ENCODE data around the gene COX6A2.
"Not testable (repeated sequence)": the region's sequence is repeated elsewhere in the genome, so short reads cannot be mapped to it uniquely, and the experiment has no call there.

Gene COX6A2

DNA sequence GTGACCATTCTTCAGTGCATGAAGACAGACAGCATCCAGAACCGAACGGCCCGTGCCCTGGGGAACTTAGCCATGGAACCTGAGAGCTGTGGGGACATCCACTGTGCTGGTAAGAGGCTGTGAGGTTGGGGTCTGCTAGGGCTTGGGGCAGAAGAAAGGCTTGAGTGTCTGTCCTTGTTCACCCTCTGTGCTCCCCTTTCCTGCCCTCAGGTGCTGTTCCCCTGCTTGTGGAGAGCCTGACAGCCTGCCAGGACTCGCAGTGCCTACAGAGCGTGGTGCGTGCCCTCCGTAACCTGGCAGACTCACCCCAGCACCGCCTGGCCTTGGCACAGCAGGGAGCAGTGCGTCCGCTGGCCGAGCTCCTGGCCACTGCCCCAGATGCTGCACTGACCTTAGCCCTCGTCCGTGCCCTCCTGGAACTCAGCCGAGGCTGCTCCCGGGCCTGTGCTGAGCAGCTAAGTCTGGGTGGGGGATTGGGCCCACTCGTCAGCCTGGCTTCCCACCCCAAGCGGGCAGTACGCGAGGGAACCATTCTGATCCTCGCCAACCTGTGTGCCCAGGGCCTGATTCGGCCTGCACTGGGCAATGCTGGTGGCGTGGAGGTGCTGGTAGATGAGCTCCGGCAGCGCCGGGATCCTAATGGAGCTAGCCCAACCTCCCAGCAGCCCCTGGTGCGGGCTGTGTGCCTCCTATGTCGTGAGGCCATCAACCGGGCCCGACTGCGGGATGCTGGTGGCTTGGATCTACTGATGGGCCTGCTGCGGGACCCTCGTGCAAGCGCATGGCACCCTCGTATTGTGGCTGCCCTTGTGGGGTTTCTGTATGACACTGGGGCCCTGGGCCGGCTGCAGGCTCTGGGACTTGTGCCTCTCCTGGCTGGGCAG lies 34.0 kb upstream of the COX6A2 start:
- no peak for DNase-seq

DNA sequence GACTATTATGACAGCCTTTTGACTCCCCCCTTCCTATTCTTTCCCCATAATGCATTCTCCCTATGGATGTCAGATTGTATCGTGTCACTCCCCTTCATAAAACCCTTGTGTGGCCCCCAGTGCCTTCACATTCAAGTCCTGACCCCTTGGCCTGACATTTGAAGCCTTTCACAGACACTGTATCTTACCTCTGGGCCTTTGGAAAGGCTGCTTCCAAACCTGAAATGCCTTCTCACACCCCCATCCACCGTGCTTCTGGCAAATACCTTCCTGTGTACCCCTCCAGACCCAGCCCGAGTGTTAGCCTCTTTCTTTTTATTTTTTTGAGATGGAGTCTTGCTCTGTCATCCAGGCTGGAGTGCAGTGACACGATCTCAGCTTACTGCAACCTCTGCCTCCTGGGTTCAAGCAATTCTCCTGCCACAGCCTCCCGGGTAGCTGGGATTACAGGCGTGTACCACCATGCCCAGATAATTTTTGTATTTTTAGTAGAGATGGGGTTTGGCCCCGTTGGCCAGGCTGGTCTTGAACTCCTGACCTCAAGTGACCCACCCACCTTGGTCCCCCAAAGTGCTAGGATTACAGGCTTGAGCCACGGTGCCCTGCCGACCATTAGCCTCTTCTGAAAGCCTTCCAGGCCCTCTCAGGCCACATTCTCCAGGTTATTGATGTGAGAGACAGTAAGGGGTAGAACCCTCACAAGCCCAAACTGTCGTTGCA lies 33.2 kb upstream of the COX6A2 start:
- no peak for DNase-seq

DNA sequence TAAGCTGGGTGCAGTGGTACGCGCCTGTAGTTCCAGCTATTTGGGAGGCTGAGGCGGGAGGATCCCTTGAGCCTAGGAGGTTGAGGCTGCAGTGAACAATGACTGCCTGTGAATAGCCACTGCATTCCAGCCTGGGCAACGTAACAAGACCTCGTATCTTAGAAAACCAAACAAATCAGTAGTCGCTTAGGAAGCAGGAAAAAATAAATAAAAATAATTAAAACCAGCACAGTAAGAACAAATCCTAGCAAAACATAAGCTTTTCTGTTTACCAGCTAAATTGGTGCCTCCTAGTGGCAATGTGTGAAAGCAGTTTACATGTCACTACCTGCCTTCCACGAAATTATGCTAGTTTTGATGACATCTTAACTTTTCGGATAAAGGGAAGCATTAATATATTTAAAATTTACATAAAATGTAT lies 32.4 kb upstream of the COX6A2 start:
- peak; percentile 60 for DNase-seq

DNA sequence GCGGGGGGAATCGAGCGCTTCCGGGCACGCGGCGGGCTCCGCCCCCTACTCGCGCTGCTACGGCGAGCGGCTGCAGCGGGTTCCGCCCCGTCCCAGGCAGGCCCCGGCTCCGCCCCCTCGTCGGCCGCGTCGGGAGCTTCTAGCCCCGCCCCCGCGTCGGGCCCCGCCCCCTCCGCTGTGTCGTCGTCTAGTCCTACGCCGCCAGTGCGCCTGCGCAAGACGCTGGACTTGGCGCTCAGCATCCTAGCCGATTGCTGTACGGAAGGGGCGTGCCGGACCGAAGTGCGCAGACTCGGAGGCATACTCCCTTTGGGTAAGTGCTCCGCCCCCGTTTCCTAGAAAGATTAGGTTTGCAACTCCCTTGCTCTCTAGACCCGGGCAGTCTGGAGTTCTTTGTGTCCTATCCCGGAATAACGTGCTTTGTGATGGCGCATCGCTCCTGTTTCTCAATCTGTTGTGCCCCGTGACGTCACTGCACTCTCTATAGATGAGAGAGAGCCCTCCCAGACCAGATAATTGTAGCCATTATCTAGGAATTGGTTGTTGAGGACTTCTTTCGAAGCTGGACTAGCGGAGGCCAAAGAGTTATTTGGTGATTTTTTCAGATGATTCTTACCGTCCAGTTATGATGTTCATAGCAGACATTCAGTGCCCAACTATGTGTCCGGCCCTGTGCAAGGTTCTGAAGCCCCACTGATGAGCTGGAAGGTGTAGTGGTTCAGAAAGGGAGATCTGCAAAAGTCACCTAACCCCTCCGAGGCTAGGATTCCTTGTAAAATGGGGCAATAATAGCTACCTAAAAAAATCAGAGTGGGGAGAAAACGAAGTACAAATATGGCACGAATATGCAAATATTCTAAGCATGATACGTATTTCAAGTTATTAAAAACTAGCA lies 31.8 kb upstream of the COX6A2 start:
- peak; percentile 99 for DNase-seq

DNA sequence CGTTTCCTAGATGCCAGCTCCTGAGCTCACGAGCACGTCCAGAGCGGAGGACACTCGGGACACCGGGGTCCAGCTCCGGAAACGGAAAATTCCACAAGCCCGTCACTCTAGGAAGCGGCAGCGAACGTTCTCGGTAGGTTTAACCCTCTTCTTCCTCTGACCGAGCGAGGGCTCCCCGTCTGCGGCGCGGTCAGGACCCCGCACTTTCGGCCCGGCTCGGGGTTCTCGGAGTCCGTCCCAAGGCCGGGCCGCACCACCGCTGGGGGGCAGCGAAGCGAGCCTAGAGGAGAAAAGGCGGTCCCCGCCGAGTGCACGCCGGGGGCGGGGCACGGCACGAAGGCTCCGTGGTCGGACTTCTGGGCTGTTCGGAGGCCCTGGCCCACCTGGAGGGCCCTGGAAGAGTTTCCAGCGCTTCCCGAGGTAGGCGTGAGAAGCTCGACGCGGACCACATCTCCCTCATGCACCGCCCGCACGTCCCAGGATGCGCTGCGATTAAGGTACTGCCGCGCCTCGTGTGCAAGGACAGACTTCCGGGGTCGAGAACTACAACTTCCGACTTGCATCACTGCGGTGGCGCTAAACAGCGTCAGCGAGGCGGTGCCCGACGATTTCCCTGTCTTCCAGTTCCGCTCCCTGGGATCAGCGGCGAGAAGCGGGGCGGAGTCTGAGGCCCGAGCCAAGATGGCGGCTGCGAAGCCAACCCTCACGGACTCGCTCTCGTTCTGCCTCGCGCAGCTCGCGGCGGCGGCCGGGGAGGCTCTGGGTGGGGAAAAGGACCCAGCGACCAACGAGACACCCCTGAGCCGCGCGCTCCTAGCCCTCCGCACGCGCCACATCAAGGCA lies 30.9 kb upstream of the COX6A2 start, which contains the start of gene ARMC5:
ARMC5 (plus strand) TSS at position 658 of the 843 bp plus-strand sequence; CDS start at position 682, 24 bp downstream.
- peak; percentile 98 for DNase-seq

DNA sequence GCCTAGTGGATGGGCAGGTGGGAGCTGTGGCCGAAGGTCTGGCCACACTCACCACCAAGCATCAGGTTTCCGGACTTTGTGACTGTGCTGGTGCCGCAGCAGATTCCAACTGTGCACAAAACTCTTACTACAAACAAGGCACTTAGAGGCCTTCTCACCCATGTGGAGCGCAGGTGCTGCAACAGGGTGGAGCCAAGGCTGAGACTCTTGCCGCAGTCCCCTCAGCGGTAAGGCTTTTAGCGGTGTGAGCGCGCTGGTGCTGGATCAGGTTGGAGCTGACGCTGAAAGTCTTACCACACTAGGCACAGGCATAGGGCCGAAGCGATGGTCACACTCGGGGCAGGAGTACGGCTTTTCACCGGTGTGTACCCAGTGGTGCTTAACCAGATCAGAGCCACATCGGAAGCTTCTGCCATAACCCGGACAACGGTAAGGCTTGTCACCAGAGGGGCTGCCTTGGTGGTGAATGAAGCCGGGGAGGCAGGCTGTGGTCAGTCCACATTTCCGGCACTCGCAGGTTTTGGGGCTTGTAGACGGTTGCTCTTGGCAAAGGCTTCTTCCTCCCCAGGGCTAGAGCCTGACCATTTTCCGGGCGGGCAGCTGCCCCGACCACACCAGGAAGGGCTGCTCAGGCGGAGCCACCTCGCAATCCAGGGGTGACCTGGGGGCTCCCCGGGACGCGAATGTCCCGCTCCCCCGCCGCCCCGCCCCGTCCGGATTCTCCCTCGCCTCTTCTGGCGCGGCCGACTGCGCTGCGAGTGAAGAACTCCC lies 30.1 kb upstream of the COX6A2 start:
- peak; percentile 44 for DNase-seq

DNA sequence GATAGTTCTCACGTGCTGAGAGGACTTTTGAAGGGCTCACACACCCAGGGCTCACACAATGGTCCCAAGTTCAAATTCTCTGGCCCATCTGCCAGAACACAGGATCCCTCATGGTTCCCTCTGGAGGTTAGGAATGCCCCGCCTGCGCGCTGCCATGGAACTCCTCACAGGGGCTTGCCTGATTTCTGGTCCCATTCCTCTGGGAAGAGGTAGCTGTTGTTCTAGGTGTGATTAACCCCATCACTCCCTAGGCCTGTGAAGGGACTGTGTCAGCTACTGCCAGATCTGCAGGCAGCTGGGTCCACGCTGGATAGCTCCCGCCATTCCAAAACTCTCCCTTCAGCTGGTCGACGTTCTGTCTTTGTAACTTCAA lies 28.8 kb upstream of the COX6A2 start:
- no peak for DNase-seq

DNA sequence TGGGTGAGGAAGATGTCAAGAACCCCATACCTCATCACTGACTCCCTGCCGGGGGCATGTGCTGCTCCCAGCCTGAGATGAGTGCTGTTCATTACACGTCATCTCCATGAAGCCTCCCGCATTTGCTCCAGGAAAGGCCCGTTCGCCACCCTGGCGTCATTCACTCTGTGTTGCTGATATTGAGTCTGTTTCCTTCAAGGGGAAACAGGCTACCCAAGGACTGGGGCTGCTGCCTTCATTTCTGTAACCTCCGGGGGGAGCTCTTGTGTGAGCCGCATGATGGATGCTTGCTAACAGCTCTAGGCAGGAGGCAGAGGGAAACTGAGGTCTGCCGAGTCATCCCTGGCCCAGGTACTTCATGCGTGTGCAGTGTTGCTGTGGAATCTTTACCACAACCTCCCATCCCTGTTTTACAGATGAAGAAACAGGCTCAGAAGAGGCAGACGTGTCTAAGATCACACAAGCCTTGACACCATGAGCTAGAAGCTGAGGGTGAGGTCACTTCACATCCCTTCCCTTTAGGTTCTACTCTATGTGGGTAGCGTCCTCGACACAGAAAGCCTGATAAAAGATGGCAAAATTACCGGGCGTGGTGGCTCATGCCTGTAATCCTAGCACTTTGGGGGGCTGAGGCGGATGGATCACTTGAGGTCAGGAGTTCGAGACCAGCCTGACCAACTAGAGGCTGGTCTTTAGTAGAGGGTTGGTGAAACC lies 27.6 kb upstream of the COX6A2 start:
- no peak for DNase-seq

DNA sequence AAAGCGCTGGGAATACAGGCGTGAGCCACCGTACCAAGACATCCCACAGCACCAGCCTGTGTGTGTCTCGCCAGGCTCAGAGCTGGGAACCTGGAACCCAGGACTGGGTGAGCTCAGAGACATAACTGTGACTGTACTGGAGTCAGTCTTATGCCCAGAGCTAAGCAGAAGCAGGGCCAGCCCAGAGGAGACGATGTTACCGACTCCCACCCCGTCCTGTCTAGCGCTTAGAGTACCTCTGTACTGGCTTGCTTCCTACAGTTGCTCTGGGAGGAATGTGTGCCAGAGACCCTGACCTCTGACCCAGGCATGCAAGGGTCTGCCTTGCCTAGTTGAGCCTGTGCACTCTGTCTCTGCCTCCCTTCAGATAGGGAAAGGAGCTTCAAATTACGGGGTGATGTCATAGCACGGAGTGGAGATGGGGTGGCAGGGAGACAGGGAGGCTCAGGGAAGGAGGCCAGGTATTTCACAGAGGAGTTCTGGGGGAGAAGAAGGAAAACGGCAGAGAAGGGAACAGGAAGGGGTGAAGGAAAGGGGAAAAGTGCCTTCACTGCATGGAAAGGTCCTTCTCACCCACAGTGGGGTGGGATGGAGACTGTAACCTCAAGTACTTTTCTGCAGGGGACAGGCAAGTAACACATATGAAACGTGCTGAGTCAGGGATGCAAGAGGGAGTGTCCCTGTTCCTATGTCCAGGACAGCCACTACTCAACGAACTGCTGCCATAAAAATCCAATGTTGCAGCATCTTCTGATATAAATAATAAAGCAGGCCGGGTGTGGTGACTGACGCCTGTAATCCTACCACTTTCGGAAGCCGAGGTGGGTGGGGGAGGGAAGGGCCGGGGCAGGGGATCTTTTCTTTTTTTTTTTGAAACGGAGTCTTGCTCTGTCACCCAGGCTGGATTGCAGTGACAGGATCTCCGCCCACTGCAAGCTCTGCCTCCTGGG lies 25.4 kb upstream of the COX6A2 start:
- DNase-seq: peak; percentile 73

DNA sequence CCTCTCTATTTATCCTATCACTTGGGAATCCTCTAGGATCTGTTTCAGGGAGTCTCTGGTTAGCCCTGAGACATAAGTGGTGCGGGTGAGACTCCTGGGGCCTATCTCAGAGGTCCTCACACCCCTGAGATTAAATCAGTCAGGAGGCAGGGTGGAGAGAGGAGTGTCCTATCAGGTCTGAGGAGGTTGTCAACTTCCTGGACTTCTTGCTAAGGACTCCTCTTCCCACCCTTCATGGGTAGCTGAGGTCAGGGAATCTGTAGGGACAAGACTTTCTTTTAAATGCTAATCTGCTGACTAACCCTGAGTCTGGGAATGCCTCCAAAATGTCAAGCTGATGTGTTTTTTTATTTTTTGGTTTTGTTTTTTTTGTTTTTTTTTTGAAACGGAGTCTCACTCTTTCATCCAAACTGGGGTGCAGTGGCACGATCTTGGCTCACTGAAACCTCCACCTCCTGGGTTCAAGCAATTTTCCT lies 24.5 kb upstream of the COX6A2 start:
- DNase-seq: peak; percentile 96

DNA sequence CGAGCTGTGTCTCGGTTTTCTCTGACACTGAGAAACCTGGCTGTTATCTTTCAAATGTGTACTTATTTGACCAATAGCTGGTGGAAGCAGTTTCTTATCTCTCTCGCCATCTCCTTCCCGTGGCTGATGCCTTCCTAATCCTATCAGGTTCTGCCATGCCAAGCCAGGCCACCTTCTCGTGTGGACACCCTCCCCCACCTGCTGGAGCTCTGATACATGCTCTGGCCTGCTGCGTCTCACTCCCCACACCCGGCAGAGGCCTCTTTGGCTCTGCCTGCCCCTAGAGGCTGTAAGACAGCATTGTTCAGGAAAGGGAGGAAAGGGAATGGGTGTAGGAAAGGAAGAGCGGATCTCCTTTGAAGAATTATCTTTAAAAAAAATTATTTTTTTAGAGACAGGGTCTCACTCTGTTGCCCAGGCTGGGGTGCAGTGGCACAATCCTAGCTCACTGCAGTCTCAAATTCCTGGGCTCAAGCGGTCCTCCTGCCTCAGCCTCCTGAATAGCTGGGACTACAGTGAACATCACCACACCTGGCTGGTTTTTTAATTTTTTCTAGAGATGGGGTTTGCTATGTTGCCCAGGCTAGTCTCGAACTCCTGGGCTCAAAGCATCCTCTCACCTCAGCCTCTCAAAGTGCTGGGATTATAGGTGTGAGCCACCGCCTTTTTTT lies 23.7 kb upstream of the COX6A2 start:
- DNase-seq: peak; percentile 80

DNA sequence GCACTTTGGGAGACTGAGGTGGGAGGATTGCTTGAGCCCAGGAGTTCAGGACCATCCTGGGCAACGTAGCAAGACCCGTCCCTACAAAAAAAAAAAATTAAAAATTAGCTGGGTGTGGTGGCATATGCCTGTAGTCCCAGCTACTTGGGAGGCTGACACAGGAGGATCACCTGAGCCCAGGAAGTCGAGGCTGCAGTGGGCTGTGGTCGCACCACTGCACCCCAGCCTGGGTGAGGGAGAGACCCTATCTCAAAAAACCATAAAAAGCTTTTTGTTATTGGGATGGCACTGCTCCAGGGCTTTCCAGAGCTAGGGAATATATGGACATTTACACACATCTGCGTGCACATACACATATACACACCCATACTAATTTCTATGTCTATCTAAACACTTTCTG lies 23.0 kb upstream of the COX6A2 start:
- no peak for DNase-seq

DNA sequence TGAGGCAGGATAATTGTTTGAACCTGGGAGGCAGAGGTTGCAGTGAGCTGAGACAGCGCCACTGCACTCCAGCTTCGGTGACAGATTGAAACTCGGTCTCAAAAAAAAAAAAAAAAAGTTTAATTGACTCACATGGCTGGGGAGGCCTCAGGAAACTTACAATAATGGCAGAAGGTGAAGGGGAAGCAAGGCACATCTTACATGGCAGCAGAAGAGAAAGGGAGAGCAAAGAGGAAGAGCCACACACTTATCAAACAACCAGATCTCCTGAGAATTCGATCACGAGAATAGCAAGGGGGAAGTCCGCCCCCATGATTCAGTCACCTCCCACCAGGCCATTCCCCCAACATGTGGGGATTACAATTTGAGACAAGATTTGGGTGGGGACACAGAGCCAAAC lies 17.8 kb upstream of the COX6A2 start:
- DNase-seq: not testable (repeated sequence)

DNA sequence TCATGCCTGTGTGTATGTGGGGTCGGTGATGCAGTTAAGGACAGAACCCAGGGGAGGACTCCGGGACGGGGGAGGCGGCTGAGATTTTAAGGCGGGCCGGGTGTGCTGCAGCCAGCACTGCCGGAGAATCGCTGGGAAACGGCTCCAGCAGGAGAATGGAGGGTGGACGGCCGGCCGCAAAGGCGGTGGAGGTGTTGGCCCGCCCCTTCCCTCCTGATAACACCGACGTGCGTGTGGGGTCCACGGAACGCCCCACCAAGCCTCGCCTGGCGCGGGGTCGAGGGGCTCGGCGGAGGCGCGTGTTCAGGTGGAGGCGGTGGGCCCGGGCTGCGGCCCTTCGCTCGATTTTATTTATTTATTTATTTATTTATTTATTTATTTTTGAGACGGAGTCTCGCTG lies 13.8 kb upstream of the COX6A2 start:
- DNase-seq: no peak

DNA sequence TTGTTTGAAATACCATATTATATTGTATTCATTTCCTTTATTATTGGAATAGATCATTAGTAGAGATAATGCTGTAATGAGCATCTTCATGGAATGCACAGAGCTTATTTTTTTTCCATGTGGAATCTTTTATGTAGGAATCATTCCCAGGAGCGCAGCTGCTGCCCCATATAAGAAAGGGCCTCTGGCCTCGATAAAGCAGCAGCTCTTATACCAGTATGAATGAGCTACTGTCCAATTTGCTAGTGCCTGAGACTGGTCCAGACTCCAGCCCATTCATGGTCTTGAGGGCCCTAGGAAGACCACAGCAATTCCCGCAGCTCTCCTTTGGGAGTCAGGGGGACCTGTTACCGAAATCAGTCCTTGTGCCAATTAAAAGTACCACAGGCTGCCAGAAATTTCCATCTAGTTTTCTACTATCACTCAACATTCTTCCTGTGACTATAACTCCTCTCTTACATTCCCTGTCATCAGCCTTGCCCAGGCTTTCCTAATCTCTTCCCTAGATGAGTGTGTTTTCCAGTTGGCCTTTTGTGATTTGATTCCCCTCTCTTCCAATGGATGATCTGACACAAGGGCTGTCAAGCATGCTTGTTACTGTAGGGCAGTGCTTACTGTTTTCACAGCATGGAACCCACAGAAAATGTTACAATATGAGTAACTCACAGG lies 12.5 kb upstream of the COX6A2 start:
- no peak for DNase-seq

DNA sequence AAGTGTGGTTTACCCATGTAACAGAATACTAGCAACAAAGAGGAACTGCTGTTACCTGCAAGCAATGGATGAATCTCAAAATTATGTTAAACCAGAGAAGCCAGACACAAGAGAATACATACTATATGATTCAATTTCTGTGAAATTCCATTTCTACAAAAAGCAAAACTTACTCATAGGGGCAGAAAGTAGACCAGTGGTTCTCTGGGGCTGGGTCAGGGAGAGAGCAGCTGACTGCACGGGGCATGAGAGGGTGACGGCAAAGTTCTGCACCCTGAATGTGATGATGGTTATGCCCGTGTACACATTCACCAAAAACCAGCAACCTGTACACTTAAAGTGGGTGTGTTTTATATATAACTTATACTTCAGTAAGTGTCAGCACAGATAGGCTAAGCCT lies 11.4 kb upstream of the COX6A2 start:
- DNase-seq: no peak

DNA sequence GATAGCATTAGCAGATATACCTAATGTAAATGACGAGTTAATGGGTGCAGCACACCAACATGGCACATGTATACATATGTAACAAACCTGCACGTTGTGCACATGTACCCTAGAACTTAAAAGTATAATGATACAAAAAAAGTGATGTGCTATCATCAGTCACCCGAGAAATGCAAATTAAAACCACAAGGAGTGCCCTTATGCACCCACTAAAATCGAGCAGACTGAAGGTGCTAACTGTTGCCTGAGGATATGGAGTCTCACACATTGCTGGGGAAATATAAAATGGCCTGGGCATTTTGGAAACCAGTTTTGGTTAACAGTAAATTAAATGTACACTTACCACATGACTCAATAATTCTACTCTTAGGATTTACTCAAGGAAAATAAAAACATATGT lies 10.9 kb upstream of the COX6A2 start:
- not testable (repeated sequence) for DNase-seq

DNA sequence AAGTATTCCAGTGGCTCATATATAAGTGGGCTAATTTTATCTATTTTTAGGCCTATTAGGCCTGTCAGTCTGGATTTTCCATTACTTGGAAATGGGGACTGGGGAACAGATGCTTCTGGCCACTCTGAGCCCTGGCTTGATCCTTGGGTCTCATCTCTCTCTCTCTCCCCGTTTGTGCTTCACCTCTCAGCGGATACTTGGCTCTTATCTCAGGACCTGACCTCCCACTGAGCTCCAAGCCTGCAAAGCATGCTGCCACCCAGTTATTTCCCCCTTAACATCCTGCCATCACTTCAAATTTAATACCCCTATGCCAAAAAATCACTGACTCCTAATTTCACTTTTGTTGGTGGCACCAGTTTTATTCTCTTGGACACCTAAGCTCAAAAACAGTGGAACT lies 10.3 kb upstream of the COX6A2 start:
- DNase-seq: no peak
